Choroid plexus epithelial cell (primary cell): ENCODE data around the gene ALDH18A1.

Experiments
- DNase-seq: peaks from one replicate; pipeline ENCODE4 v3.0.0-alpha.2; 2010; ENCODE audit warnings: low read depth
- H3K4me3 ChIP-seq: 2 replicates; pipeline ENCODE4 v1.5.1; 2011; ENCODE audit warnings: low read depth, mild to moderate bottlenecking, control low read depth, low read length, moderate library complexity
- CTCF ChIP-seq: conservative IDR thresholded peaks from 2 replicates; pipeline ENCODE4 v1.5.1; 2011; ENCODE audit warnings: low read depth, mild to moderate bottlenecking, control low read depth, inconsistent platforms, low read length, moderate library complexity

The ALDH18A1 gene

GRCh38 chr10:95648138-95648537 lies 8.4 kb downstream of the ALDH18A1 start:
- TF ChIP-seq CTCF = no peak
- H3K4me3 ChIP-seq = no peak overlapping the region
- DNase-seq = no peak

- no peak for DNase-seq
- TF ChIP-seq CTCF = no peak
- no peak overlapping the region for H3K4me3 ChIP-seq
These were observed 10.4 kb downstream of the ALDH18A1 start for GRCh38 chr10:95646160-95646559.

- DNase-seq = no peak
- no peak overlapping the region for H3K4me3 ChIP-seq
- TF ChIP-seq CTCF = no peak
These were observed 11.6 kb downstream of the ALDH18A1 start for GRCh38 chr10:95644901-95645300.

GRCh38 chr10:95640891-95641315 lies 15.6 kb downstream of the ALDH18A1 start:
- H3K4me3 ChIP-seq = no peak overlapping the region
- no peak for TF ChIP-seq CTCF
- DNase-seq = no peak

GRCh38 chr10:95637911-95638310 lies 18.6 kb downstream of the ALDH18A1 start:
- DNase-seq = no peak
- no peak for TF ChIP-seq CTCF
- H3K4me3 ChIP-seq = no peak overlapping the region

GRCh38 chr10:95637140-95637539 lies 19.4 kb downstream of the ALDH18A1 start:
- no peak overlapping the region for H3K4me3 ChIP-seq
- DNase-seq = no peak
- no peak for TF ChIP-seq CTCF

GRCh38 chr10:95635319-95635733 lies 21.2 kb downstream of the ALDH18A1 start:
- no peak for TF ChIP-seq CTCF
- DNase-seq = no peak
- H3K4me3 ChIP-seq = no peak overlapping the region
